GM12892 (cell line): ENCODE data around the gene UNCX.

ENCODE experiments used
- POLR2A ChIP-seq: IDR thresholded peaks from 2 replicates; pipeline ENCODE4 v1.6.1; 2011; ENCODE audit warnings: low read depth, low read length, control low read depth
- POLR2AphosphoS5 ChIP-seq: IDR thresholded peaks from 2 replicates; pipeline ENCODE4 v1.6.1; 2011; ENCODE audit warnings: low read depth, low read length, control low read depth

- TF ChIP-seq POLR2A (no peak), POLR2AphosphoS5 (no peak)
Observed at GRCh38 chr7:1192171-1192676, 40.4 kb upstream of the UNCX start.
